Hematopoietic multipotent progenitor cell (in vitro differentiated cells): ENCODE results near the gene PRKCD. TPM values are rescaled to one million over a fixed set of nuclear protein-coding genes. Genes with fewer than 3 reads are reported as not detected.

Experiments used
- DNase-seq, 3 donors: peaks; one replicate each; pipeline ENCODE4 v3.0.0-alpha.2; 2011 to 2015; ENCODE audit warnings: low read depth in 2 of 3, low spot score in 2 of 3
- total RNA-seq: library from RNA; depleted of rRNA; stranded (reverse); fragments of >200 nt; gene quantifications from one replicate; pipeline ENCODE4 v1.2.3, GENCODE V29; 2012

The PRKCD gene
- total RNA-seq, 1 donor: 5.7 TPM

DNA sequence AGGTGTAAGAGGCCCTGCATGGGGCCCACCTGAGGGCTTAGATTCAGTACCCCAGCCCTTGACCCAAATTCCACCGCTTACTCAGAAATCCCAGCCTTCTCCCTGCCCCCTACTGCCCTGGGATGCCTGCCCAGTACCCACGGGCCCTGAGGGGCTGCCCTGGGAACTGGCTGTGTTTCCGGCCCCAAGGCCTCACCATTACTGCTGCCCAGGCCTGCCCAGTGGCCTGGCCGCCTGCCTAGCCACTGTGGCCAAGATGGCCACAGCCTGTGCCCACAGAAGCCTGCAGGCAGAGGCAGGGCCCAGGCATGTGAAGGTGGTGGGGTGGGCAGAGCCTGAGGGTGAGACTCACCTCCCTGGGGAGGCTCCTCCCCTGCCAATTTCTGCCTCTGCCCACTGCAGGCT, 6.1 kb upstream of the PRKCD start:
- DNase-seq: no peak

DNA sequence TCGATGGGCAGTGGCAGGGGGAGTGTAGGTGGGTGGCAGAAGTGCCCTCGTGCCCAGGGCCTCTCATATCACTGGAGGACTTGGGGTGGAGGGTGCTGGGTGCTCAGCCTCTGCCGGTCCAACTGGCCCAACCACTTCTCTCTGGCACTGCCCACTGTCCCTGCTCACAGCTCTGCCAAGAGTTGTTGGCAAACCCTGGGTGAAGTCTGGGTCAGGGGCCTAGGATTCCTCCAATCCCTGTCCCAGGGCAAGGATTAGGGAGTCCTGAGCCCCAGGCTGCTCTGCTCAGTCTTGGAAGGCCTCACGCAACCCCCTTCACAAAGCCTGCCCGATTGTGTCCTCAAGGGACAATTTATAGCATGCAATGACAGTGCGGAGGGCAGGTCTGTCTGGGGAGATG, 5.2 kb upstream of the PRKCD start:
- DNase-seq: no peak

DNA sequence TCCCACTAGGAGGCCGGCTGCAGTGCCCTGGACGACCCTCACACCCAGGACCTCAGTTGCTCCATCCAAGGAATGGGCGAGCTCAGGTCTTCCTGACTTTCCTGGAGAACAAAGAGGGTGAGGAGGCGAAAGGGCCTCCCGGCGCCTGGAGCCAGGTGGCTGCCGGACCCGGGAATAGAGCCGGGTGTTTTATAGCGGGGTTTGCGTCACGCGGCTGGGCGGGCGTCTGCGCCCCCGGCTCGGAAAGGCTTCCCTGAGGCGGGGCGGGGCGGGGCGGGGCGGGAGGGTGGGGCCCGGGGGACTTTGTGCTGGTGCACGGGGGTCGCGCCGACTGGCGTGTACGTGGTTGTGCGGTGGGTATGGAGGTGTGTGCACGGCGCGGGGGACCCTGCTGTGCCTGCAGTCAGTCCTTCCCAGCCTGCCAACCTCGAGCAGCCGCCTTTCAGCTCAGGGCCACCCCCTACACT, 4.6 kb upstream of the PRKCD start:
- no peak for DNase-seq

DNA sequence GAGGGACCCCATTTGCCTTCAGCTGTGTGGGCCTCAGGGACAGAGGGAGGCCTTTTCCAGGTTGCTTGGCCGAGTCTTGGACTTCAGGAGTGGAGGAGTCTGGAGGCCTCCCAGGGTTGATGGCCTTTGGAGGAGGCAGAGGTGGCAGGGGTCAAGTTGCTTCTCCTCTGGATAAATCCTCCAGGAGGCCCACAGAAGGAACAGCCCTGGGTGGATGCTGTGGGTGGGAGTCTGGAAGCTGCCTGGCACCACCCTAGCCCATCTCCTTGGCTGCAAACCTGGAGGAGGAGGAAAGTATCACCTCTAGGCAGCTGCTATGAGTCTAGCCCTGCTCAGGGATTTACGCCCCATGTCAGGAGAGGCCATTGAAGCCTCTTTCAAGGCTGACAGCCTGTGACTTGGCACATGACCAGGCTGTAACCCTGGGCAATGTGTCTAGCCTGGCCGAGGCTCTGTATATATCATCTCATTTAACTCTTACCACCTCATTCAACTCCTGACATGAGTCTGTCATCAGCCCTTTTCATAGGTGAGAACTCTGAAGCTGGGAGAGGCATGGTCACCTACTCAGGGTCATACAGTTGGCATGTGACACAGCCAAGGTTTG, 2.9 kb upstream of the PRKCD start:
- no peak for DNase-seq

DNA sequence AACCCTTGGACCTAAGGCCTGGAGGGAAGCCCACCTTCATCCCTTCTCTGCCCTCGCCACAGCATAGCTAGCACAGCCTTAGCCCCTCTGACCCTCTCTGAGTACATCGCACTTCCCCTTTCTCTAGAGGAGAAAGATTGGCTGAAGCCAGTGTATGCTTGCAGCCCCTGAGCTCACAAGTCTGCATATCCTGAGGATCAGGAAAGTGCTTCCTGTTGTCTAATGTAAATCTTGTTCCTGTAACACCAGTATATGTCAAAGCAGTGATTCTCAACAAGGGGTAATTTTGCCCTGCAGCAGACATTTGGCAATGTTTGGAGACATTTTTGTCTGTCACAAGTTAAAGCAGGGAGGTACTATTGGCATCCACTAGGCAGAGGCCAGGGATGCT, 2.2 kb upstream of the PRKCD start:
- DNase-seq: no peak

DNA sequence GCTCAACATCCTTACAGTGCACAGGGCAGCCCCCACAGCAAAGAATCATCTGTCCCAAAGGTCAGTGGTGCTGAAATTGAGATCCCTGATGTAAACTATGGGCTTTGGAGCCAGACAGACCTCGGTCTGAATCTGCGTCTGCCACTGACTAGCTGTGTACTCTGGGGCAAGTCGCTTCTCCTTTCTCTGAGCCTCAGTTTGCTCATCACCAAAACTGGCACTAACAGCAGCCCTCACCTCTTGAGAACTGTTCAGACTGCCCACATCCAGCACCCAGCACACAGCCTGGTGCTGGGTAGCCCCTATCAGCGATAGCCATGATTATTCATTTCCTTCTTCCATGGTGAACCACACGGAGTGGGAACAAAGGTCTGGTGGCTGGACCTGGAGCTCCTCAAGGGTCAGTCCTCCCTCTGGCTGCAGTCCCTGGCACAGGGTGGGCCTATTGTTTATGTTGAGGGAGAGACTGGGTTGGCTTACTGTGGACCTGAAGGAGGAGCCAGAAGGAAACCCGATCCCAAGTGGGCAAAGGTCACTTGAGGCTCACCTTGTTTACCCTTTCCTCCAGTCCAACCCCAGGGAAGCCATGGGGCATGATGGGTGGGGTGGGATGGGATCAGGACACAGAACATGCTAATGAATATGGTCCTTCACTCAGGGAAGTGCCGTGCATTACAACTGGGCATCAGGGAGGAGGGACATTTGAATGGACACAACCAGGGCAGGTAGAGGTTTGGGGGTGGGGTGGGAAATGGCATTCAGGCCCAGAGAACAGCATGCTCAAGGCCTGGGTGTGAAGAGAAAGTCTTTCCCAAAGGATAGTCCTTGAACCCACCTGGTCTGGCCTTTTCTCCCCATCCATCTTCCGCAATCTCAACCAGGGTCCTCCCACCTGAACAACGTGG, 1.6 kb upstream of the PRKCD start:
- no peak for DNase-seq

DNA sequence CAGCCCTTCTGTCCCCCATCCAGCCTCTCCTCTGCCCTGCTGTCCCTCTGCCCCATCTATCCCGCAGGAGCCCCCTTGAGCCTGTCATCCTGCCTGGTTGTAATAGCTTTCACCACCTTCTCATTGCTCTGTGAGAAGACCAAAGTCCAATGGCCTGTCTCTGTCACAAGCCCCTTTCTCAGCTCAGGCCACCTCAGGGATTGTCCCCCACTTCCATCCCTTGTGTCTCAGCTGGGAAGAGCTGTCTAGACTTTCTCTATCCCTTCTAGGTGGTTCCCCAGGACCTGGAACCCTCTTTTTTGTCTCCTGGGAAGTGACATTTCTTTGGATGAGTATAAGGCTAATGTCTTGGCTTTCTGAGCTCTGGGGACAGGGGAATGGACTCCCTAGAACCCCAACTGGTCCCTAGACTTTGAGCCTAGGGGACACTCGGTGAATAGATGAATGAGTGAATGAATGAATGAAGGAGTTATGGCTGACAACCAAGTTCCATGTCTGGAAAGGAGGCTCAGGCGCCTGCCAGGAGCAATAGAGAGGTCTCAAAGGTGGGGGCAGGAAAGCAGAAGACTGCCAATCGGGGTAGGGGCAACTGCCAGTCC, 849 bp upstream of the PRKCD start:
- no peak for DNase-seq

DNA sequence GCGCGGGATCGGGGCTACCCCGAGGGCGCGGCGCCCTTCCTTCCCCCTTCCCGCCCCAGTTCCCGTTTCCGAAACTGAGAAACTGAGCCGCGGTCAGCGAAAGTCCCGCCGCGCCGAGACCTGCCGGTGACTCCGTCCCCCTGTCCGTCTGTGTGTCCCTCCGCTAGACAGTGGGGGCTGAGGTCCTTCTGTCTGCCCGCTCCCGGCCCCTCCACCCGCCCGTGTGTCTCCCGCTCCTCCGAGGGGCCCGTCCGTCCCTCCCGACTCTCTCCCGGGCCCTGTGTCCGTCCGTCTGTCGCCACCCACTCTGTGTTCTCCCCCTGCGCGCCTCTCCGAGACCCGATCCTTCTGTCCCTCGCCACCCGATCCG, 426 bp downstream of the PRKCD start:
- peak in 1 of 3 donors; percentile 25 for DNase-seq

DNA sequence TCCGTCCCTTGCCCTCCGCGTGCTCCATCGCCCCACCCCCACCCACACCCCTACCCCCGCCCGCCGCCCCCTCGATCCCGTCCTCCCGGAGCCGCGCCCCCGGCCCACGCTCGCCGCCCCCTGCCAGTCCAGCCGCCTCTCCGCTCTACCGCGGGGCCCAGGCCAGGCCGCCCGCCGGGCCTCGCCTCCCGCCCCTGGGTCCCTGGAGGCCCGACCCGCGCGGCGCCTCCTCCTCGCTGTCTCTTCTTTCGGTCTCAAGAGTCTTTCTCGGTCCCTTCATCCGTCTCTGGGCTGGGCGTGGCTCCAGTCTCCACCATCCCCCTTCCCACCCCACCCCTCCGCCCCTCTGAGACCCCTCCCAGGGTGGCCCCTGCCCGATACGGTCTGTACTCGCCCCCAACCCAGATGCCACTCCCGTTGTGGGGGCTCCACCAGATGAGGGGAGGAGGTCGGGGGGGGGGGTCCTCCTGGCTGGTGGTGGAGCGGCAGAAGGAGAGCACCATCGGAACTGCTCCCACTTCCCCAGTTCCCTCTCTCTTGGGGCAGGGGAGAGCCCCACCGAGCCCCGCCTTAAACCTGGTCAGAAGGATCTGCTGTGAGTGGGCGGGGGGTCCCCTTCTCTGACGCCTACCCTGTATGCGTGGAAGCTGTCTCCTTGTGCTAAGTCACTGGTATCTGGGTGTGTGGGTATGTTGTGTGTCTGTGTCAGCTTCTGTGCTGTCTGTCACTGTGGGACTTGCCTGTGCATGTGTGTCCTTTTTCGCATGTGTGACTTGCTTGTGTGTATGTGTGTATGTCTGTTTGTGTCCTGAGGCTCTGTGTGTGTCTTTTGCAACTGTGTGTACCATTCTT, 1.0 kb downstream of the PRKCD start:
- DNase-seq: peak in 2 of 3 donors; percentile 24 to 35

DNA sequence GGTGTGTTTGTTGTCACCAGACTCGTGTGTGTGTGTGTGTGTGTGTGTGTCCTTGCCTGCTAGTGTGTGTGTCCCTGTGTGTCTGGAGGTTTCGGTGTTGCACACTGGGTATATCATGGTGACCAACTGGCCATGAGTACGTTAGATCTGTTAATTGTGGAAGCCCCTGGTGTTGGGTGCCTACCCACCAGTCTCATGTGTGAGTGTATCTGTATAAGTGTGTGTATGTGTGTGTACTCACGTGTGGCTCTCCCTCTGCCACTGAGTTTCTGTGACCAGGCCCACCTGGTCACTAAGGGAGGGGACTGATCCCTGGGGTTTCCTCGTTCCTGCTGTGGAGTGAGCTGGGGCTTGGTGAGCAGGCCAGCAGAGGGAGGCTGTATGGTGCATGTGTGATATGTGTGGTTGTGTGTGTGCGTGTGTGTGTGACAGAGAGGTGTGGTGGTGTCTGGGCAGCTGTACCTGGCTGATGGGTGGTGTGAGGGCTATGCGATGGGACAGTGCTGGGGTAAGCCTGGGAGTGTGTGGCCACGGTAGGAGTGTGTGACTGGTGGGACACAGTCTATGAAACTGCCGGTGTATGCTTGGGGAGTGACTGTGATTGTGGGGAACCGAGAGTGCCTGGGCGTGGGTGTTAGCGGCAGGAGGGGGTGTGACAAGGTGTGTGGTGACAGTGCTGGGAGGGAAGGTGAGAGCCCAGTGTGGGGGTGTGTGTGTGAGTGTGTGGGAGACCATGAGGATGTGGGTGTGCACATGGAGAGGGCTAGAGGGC, 1.8 kb downstream of the PRKCD start:
- no peak for DNase-seq

DNA sequence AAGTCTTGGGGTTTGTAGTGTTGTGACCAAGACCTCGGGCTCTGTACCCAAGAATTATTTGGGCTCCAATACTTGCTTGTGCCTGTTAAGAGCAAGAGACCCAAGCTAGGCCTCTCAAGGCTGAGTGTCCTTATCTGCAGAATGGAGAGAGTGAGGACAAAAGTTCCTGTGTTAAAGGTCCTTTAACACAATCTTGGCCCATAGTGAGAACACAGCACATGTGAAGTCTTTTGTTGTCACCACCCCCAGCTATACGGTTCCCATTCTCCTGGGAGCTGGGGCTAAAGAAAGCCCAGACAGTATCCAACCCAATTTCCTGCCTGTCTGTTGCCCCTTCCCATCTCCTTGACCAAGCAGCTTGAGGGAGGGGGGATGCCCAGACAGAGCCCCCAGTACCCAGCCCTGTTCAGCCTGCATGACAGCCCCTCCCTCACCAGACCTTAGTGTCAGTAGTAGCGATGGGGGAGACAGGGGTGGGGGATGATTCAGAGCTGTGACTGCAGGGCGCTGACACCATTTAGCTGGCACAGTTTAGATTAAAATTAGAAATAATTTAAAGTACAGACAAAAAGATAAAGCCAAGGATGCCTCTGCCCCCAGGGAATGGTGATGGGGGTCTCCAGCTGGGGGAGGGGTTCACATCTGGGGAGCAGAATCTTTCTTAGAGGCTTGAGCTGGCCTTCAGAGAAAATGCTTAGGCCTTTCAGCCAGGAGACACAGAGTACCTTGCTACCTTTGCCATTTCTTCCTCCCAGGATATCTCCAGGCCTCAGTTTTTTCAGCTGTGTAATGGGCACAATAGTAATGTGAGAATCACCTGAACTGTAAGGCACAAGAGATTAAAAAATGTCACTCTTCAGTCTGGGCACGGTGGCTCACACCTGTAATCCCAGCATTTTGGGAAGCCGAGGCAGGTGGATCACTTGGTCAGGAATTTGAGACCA, 2.7 kb downstream of the PRKCD start:
- DNase-seq: no peak

DNA sequence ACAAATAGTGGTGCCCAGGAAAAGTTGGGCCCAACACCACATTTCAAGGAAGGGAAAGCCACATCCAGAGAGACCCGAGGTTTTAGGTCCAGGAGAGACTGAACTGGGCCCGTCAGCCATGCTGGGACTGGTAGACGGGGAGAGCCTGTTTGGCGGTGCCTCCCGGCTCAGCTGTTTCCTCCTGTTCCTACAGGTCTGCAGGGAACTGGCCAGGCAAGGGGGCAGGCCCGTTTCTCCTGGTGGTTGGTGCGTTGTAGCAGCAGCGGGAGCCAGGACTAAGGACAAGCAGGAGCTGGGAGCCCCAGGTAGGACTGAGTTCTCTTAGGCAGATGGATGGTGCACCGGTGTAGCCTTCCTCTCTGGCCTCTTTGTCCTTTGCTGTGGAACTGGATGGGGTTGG, 3.9 kb downstream of the PRKCD start:
- no peak for DNase-seq

DNA sequence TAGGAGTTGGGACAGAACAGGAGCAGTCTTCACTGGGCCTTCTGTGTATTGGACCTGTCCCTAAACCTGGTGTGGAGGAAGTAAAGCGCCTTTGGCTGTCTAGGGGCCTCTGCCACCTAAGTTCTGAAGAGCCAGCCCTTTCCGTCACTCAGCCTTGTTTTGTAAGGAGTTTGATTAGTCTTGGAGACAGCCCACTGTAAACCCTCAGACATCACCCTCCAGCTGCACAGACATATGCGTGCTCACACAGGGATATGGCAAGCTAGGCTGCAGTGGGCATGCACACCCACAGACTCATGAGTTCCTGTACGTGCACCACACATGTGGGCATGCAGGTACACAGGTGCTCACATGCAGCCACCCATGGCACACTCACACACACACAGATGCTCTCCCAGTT, 5.2 kb downstream of the PRKCD start:
- DNase-seq: no peak

DNA sequence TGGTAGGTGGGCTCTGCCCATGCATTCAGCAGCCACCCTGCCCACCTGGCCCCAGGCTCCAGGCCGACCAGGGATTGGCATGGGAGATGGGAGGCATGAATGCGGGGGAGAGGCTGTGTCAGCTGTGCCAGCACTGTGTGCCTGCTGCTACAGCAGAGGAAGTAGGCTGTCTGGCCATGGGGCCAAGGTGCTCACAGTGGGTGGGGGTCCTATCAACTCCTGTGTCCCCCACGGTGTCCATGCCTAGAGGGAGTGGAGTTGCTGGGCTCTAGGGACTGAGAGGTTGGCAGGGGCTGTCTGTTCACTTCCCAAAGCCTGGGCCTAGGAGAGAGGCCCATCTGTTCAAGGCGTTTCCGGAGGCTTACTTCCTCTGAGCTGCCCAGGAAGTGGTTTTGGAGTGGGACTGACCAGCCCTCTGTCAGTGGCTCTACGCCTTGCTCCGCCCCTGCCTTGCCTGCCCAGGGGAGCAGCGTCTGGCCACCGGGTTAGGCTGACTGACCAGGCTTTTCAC, 5.8 kb downstream of the PRKCD start:
- peak in 1 of 3 donors; percentile 26 for DNase-seq

DNA sequence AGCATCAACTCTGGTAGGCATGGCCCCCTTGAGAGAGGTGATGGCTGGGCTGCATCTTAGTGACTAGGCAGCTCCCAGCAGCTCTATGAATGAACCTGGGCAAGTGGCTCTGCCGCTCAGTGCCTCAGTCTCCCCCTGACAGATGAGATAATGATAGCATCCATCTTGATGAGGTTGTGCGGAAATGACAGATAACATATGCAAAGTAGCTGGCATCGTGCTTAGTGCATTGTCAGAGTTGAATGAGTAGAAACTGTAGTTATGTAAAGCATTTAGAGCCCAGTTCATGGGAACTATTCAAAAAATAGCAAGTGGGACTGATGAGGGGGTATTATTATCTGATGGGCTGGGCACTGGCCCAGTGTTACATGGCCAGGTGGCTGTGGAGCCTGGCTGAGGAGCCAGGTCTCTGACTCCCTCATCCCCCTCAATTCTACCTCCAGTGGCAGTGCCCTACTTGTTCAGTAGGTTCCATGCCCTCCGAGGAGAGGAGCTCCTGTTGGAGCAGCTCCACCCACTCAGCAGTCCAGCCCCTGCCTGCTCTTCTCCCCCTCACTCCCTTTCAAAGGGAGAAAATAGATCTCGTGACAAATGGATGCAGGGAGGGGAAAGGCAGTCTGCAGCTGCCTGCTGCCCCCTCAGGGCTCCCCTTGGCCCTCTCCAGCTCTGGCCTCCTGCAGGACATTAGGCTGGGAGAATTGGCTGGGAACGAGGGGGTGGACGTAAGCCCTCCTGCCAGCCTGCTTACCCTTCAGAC, 6.6 kb downstream of the PRKCD start:
- DNase-seq: no peak

DNA sequence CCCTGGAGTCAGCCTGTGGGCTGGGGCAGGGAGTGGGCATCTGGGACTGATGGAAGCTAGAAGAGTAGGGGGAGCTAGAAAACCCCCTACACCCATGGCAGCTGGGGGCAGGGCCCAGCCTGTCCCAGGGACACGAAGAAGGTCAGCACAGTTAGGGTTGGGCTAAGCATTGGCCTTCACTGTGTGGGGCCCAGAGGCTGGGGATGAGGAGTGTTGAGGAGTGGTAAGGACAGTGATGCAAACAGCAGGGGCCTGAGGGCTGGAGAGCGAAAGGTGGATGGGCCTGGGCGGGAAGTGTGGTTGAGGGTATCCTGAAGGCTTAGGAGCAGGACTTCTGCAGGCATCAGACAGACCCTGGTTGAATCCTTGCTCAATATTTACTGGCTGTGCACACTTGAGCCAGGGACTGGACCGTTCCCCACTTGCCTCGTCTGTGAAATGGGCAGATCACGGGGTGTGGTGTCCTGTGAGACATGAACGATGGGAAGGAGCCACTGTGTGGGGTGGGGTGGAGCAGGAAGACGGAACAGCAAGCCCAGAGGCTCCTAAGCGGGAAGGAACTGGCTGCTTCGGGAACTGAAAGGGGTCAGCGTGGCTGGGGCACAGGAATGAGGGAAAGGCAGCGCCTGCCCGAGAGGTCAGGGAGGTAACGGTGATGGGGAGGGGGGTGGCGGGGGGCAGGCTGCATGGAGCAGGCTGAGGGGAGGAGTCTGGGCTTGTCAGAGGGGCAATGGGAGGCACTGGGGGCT, 7.3 kb downstream of the PRKCD start:
- DNase-seq: no peak

DNA sequence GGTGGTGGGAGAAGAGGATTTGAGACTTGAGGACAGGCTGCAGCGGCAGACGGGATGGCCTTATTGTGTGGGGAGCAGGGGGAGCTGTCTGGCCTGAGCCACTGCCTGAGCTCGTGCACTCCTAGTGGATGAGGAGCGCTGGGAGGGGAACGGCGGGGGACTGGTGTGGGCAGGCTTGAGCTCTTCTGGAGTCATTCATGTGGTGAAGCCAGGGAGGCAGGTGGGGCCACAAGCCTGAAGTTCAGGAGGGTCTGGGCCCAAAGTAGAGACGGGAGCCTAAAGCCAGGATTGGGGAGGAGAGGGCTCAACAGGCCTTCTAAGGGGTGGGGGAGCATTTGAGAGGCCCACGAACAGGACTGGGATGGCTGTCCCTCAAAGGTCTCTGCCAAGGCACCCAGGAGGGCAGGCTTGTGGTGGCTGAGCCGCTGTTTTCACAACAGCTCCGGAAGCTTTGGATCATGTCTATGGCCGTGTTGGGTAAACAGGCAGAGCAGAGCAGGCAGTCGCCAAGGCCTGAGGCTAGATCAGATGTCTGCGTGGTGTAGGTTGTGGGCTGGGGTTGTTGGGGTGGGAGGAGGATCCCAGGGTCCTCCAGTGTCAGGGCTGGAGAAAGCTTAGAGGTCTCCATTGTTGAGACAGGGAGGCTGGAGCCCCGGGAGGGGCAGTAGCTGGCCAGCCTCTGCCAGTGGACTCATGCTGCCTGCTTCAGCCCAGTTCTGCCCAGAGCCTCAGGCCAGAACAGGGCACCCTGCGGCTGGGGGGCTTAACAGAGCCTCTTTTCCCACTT, 8.2 kb downstream of the PRKCD start:
- DNase-seq: no peak
